Measurements from ENCODE around the gene FCER2.
A peak's percentile ranks its signal among the peaks of the same experiment; 100 is the strongest.

Gene FCER2

DNA sequence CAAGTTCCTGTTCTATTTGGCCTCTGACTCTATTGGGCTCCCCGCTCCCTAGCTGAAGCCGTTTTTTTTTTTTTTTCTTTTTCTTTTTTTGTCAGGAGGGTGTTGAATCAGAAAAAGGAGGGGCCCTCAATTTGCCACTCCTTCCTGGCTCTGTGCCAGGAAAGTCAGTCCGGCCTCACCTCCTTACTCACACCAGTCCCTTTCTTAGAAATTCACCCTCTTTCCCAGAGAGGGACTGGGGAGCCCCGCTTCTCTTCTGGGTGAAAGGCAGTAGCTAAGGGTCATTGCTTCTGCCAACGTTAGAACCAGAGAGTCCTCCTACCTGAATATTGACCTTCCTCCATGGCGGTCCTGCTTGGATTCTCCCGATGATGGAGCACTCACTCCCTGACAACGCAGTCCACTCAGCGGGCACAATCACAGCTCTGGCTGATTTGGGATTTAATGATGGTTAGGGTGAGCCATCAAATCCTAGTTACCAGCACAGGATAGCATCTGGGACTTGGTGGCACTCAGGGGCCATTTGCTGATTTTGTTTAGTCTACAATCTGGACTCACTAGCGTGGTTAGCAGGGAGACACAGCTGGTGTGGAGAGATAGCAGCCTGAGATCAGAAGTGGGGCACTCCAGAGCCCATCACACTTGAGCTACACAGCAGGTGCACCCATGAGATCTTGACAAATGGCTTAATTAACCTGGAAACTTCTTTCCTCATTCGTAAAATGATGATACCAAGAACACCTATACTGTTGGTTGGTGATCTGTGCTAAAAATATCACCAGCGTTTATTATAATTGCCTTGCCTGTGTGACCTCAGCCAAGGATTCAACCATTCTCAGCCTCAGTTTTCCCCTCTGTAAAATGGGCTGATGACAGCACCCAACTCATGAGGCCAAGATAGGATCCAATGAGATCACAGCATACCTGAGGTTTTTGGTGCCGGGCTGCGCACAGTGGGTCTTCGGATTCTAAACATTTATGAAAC is 2.2 kb downstream of the FCER2 start:
- peak; percentile 93 for DNase-seq

DNA sequence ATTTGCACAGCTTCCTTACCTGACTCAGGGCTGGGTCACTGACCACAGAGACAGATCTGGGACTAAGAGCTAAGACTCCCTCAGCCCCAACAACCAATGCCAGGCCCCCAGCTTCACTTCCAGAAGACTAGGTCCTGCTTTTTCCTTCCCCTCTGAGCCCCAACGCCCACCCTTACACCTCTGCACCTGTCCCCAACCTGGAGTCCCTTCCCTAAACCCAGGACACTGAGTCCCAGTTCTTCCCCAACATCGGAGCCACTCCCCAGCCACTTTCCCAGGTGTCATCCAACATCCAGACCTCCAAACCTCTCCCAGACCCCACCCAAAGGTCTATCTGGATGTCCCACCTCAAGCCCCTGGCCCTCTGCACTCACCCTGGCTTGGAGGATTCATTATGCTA is 2.9 kb downstream of the FCER2 start:
- no peak for DNase-seq

DNA sequence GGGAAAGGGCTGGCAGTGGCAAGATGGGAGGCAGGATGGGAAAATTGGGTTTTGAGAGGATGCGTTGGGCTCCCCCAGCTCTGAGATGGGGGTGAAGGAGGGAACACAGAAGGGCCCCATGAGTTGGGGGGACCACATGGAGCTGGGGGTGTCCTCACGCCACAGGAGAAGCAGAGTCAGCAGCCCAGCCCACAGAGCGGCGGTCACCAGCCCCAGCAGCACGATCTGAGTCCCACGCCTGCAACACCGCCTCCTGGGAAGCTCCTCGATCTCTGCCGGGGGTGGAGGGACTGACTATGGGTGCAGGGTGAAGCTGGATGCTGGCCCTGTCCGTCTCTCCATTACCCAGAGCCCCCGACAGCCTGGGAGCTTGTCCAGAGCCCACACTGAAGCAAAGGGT is 3.3 kb downstream of the FCER2 start:
- DNase-seq: no peak

DNA sequence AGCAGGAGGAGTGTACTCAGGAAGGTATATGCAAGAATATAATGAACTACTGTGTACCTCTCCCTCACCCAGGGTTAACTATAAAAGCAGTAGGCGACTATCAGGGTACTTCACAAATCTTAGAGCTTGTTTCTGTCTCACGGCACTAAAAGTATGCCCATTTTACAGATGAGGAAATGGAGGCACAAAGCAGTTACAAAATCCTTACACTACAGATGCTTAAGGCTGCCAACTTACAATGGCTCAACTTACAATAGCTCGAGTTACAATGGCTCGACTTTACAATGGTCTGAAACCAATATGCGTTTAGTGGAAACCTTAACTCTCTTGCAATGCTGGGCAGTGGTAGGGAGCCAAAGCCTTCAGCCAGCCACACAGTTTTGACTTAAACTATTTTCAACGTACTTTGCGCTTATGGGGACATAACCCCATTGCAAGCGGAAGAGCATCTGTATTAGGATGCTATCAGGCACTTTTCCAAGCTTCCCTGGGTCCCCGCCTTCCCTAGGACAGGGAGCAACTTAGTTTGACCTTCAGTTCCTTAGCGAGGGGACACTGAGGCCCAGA is 4.1 kb downstream of the FCER2 start:
- no peak for DNase-seq

DNA sequence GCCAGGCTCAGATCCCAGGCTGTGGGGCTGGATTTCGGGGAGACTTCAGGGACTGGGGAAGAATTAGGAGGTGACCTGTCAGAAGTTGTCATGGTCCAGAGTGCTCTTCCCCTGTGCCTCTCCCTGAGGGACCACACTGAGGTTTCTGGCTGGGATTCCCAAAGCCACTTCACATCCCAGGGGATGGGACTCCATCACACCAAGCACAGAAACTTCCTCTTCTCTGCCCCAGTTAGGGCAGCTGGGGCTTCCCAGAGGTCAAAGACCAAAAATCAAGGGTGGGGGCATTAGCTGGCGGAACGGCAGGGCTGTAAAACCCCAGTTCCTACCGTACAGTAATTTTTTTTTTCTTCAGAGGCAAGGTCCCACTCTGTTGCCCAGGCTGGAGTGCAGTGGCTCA is 7.4 kb downstream of the FCER2 start:
- no peak for DNase-seq

DNA sequence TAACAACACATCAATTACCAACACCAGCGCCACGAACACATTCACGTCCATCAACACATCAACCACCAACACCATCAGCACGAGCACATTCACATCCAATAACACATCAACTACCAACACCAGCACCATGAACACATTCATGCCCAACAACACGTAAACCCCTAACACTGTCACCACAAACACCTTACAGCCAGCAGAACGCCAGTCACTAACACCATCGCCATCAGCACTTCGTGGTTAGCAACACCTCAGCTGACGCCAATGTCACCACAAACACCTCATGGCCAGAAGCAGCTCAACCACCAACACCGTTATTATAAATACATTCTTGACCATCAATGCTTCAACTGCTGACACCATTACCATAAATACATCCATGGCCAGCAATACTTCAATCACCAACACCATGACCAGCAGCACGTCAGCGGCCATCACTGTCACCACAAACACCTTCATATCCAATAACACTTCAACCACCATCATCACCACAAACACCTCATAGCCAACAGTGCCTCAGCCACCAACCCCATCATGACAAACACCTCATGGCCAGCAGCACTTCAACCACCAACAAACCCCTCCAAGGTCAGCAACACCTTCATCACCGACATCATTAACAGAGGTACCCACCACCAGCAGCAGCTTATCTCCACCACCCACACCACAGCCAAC is 9.4 kb downstream of the FCER2 start:
- no peak for DNase-seq

DNA sequence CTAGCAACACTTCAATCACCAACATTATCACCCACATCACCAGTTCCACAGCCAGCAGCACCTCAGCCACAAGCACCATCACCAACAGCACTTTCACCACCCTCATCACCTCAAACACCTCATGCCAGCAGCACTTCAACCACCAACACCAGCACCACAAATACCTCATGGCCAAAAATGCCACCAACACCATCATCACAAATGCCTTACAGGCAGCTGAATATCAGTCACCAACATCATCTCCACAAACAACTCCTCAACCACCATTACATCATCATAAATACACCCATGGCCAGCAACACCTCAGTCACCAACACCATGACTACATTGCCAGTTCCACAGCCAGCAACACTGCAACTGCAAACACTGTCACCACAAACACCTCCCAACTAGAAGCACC is 10.4 kb downstream of the FCER2 start:
- no peak for DNase-seq

DNA sequence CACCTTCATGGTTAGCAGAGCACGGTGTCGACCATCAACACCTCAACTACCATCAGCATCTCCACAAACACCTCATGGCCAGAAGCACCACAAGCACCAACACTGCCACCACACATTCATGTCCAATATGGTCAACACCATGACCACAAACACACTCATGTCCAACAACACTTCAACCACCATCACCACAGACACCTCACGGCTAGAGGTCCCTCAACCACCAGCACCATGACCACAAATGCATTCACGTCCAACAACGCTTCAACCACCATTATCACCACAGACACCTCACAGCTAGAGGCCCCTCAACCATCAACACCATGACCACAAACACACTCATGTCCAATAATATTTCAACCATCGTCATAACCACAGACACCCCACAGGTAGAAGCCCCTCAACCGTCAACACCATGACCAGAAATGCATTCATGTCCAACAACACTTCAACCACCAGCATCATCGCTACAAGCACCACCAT is 11.1 kb downstream of the FCER2 start:
- DNase-seq: no peak

DNA sequence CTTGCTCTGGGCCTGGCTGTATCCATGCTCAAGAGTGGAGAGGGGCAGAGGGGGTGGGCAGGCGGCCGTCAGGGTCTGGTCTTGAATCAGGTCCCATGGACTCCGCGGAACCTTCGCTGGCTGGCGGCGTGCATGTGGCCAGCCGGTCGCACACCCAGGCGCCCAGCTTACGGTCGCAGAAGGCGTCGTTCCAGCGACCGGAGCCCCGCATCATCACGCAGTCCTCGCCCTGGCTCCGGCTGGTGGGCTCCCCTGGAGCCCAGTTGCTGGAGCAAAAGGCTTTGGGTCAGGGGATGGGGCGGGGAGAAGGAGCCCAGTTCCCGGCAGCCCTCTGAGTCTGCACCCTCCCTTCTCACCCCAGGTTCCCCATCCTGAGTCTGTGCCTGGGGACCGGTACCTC is 12.8 kb downstream of the FCER2 start:
- DNase-seq: no peak

DNA sequence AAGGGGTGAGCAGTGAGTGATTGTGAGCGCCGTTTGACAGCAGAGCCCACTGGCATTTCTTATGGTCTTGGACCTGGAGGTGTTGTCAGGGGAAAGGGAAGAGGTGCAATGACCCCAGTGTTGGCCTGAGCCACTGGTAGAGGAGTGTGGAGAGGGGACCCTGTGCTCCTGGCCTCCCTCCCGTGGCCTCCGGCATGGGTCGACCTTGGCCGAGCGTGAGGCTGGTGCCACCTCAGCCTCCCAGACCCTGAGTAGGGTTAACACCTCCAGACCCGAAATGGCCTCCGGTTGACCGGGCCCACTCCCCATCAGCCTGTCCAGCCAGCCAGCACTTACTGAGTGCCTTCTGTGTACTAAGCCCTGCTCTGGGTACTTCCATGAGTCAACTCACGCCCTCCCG is 14.8 kb downstream of the FCER2 start:
- DNase-seq: no peak

DNA sequence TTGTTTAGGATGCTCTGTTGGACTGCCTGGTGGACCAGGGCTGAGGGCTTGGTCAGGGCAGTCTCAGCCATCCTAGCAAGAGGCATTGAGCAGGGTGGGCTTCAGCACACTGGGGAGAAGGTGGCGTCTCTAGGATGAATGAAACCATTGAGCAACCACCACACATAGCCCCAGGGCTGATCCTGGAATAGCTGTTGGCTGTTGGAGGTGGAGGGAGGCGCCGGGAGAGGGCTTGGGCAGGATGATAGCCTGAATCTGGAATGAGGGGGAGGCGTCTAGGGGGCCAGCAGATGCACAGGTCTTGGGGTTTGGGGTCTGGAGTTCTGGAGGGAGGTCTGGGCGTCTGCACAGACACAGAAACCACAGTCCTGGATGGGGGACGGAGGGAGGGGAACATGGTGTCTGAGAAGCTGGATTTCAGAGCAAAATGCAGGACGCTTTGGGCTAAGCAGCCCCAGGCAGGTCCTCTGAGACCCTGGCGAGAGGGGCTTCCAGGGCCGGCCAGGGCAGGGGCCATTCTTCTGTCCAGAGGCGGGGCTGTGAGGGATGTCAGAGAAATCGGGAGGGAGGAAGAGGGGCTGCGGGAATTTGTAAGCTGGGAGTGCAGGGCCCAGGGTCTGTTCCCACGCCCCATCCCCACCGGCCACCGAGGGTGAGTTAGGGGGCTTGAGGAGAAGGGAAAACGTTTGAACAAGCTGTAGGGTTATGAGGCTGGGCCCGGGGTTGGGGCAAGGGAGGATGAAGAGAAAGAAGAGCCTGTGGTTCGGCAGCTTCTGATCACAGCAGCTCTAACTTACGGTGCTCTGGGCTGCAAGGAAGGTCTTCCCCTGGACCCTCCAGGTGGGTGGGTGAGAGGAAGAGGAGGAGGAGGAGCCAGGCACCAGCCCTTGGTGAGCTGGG is 16.1 kb downstream of the FCER2 start:
- DNase-seq: no peak

DNA sequence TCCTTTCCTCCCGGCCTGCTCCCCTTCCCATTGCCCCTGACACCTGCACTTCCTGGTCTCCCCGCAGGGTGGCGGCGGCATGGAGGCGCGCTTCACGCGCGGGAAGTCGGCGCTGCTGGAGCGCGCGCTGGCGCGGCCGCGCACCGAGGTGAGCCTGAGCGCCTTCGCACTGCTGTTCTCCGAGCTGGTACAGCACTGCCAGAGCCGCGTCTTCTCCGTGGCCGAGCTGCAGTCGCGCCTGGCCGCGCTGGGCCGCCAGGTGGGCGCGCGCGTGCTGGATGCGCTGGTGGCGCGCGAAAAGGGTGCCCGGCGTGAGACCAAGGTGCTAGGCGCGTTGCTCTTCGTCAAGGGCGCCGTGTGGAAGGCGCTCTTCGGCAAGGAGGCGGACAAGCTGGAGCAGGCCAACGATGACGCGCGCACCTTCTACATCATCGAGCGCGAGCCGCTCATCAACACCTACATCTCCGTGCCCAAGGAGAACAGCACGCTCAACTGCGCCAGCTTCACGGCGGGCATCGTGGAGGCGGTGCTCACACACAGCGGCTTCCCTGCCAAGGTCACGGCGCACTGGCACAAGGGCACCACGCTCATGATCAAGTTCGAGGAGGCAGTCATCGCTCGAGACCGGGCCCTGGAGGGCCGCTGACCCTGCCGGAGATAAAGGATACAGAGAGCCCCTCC is 19.6 kb downstream of the FCER2 start:
- DNase-seq: no peak

DNA sequence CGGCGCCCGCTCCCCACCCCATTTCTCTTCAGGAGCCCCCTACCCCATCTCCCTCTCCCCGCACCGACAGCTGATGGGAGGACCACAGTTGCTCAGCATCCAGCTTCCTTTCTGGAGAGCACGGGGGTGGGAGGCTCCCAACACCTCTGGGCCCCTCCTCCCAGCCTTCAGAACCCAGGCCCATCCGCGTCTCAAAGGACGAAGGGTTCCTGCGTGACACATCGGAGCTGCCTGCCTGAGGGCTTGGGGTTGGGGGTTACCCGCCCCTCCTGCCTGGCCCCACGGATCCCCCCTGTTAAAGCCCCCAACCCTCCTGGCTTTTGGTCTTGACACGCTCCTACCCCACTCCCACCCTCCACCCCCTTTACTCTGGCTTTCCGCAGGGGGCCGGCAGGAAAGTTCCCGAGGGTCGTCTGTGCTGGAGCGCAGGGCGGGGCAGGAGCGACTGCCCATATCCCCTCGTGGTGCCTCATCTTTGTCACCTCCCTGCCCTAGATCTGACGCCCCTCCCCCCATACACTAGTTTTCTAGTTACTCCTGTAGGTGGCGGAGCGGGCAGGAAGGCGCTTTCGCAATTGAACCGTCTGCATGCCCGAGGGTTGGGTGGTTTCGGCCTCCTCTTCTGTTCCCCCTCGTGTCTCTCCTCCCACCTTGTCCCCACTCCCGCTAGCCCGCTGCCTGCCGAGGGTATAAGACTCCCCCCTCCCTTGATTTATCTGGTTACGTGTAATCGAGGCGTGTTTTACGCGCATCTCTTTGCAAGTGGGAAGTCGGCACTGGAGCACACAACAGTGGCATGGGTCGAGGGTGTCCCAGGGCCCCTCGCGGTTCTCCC is 20.4 kb downstream of the FCER2 start:
- no peak for DNase-seq

DNA sequence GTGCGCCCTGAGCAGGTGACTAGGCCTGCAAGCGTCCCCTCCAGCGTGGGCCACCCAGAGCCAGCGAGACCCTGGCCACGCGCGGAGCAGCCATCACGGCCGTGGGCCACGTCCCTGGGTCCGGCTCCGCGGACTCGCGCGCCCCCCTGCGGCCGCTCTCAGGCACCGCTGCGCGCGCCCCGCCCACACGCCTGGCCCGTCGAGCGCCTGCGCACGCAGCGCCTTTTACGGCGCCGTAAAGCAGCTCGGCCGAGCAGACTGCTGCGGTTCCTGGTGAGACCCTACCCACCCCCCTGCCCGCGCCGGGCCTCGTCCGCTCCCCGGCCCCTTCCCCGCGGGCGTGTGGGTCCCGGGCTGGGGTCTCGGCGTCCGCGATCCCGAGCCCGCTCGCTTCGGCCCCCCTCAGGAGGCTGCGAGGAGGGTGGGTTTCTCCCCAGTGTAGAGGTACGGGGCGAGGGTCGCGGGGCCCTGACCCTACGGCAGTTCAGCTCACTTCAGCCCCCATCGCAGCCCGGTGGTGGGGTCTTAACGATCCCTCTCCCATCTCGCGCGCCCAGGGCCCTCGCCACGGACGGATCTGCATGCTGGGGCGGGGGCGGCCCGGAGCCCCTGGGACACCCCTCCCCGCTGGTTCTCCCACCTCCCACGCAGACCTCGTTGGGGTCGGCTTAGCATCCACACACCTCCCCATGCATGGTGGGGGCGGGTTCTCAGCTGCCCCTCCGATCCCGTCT is 21.2 kb downstream of the FCER2 start, which contains the start of gene TRAPPC5:
Gene TRAPPC5 (plus strand): TSS at position 228 of the 734 bp plus-strand sequence. CDS start 1,421 bp downstream, outside the sequence.
- peak; percentile 14 for DNase-seq

DNA sequence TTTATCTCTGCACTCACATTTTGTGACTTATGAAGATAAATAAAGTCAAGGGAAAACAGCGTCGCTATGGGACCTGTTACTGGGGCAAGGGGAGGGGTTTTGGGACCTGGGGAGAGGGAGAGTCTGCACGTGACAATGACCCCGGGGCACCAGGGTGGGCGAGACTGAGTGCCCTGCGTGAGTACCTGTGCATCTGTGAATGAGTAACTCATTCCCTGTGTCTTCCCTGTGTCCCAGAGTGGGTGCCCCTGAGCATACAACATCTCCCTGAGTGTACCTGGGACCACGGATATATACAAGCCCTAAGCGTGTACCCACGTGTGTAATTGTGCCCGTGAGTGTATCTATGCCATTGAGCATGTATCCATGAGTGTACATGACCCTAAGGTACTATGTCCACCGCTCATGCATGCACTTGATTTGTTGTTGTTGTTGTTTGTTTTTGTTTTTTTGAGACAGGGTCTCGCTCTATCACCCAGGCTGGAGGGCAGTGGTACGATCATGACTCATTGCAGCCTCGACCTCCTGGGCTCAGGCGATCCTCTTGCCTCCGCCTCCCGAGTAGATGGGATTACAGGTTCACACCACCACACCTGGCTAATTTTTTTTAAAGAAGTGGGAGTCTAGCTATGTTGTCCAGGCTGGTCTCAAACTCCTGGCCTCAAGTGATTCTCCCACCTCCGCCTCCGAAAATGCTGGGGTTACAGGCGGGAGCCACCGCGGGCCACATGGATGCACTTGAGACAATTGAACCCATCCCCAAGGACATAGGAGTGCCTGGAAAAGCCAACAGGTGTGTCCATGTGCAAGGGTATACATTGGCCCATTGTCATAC is 21.9 kb downstream of the FCER2 start:
- no peak for DNase-seq

DNA sequence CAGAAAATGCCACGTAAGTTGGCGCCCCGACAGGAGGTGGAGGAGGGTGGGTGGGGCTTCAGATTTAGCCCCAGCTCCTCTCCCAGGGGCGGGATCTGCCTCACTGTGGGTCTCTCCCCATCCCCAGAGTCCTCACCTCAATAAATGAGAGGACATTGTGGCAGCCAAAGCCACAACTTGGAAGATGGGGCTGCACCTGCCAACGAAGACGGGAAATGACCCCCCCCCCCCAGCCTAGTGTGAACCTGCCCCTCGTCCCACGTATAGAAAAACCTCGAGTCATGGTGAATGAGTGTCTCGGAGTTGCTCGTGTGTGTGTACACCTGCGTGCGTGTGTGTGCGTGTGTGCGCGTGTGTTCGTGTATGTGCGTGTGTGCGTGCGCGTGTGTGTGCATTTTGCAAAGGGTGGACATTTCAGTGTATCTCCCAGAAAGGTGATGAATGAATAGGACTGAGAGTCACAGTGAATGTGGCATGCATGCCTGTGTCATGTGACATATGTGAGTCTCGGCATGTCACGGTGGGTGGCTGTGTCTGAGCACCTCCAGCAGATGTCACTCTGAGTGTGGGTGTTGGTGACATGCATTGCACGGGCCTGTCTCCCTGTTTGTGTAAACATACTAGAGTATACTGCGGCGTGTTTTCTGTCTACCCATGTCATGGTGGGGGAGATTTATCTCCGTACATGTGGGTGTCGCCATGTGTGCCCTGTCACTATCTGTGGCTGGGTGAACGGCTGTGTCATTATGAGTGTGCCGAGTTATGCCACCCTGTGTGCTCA is 22.8 kb downstream of the FCER2 start:
- peak; percentile 28 for DNase-seq

DNA sequence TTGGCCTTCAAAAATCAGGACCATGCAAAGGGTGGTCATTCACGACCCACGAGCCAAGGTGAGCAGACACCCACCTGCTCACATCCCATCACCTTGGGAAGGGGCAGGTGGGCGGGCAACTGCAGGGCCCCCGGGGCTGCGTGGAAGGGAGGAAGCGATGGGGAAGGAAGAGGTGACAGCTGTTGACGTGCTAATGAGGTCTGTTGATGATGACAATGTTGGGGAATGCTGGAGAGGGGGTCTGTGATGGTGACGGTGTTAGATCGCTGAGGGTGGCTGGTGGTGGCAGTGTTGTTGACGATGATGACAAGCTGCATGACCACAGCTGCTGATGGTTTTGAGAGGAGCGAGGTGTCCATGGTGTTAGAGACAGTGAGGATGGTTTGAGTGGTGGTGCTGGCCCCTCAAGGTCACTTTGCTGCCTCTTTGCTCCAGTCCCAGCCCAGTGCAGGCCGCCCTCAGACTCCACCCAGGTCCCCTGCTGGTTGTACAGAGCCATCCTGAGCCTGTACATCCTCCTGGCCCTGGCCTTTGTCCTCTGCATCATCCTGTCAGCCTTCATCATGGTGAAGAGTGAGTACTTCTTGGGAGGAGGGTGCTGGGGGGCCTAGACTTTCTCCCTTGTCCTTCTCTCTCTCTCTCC is 24.1 kb downstream of the FCER2 start:
- no peak for DNase-seq

DNA sequence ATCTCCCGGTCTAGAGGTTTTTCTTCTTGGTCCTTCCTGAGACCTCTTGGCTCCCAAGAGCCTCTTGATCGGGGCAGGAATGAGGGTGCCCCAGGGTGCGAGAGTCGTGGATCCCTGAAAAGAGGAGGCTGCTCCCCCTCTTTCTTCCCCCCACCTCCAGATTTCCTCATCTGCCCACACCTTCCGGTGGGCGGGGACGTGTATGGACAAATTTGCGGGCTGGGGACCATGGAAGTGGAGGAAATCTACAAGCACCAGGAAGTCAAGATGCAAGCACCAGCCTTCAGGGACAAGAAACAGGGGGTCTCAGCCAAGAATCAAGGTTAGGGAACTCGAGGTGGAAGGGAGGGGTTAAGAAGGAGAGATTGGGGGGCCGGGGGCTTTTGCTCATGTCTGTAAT is 25.1 kb downstream of the FCER2 start, which contains the start of gene MCEMP1:
Gene MCEMP1 (plus strand): TSS at position 237 of the 400 bp plus-strand sequence. CDS start 31 bp downstream, at position 268.
- no peak for DNase-seq
